Naive thymus-derived CD4-positive, alpha-beta T cell (primary cell): ENCODE measurements around the gene NOVA1. TPM values are rescaled to one million over a fixed set of nuclear protein-coding genes. Genes with fewer than 3 reads are reported as not detected.

Source experiments
- ATAC-seq: fragments of 150-1000 bp; cut with Tn5 transposase; 2 replicates; pipeline ENCODE4 v1.10.0; 2021; ENCODE audit warnings: mild to moderate bottlenecking, moderate library complexity
- CTCF ChIA-PET: fragments of 350-600 bp; sonication (Branson Sonifier 250); formaldehyde crosslinking; loops from one replicate; lab custom pipeline; 2021; ENCODE audit warnings: antibody characterized with exemption; lab: Charles Lee
- POLR2A ChIA-PET: fragments of 350-600 bp; sonication (Branson Sonifier 250); formaldehyde crosslinking; loops from one replicate; lab custom pipeline; 2021; ENCODE audit warnings: antibody characterized with exemption, inconsistent platforms; lab: Charles Lee
- DNase-seq, 9 donors: peaks; one replicate each; pipeline versions ENCODE4 v3.0.0 to v3.0.0-alpha.2; 2020 to 2022; ENCODE audit warnings: mixed read lengths in 1 of 9
- H3K27ac ChIP-seq: one replicate; pipeline ENCODE4 v1.7.0; 2013; ENCODE audit warnings: mild to moderate bottlenecking, low read depth, low read length, moderate library complexity
- H3K27me3 ChIP-seq, 2 donors: one replicate each; pipeline ENCODE4 v1.7.0; 2013; ENCODE audit warnings: low read length in 2 of 2, mild to moderate bottlenecking in 2 of 2, moderate library complexity in 2 of 2; ENCODE audit not compliant: control insufficient read depth in 2 of 2, insufficient read depth in 2 of 2
- H3K36me3 ChIP-seq, 3 experiments: 1 replicate in 2 of 3; 2 replicates in 1 of 3; pipeline ENCODE4 v1.7.0; 2013; ENCODE audit warnings: low read length in 3 of 3, mild to moderate bottlenecking in 3 of 3, moderate library complexity in 1 of 3; ENCODE audit not compliant: insufficient read depth in 3 of 3, control insufficient read depth in 2 of 3
- H3K4me1 ChIP-seq, 2 donors: one replicate each; pipeline ENCODE4 v1.7.0; 2013; ENCODE audit warnings: low read length in 2 of 2, mild to moderate bottlenecking in 2 of 2, moderate library complexity in 1 of 2; ENCODE audit not compliant: control insufficient read depth in 2 of 2, insufficient read depth in 2 of 2
- H3K4me3 ChIP-seq: 2 replicates; pipeline ENCODE4 v1.7.0; 2013; ENCODE audit warnings: mild to moderate bottlenecking, low read length
- H3K9me3 ChIP-seq, 3 experiments: 1 replicate in 2 of 3; 2 replicates in 1 of 3; pipeline ENCODE4 v1.7.0; 2013; ENCODE audit warnings: low read length in 3 of 3; ENCODE audit not compliant: control insufficient read depth in 2 of 3
- H3K27ac Mint-ChIP-seq, 9 donors: one replicate each; pipeline ENCODE4 v1.8.0; 2020 to 2022; ENCODE audit warnings: mixed read lengths in 9 of 9, mild to moderate bottlenecking in 8 of 9, moderate library complexity in 5 of 9, inconsistent platforms in 2 of 9
- H3K27me3 Mint-ChIP-seq, 5 donors: one replicate each; pipeline ENCODE4 v1.8.0; 2021 to 2022; ENCODE audit warnings: mixed read lengths in 5 of 5, mild to moderate bottlenecking in 1 of 5
- H3K36me3 Mint-ChIP-seq, 5 donors: one replicate each; pipeline ENCODE4 v1.8.0; 2020 to 2022; ENCODE audit warnings: mixed read lengths in 5 of 5, mild to moderate bottlenecking in 3 of 5, inconsistent platforms in 1 of 5
- H3K4me1 Mint-ChIP-seq, 7 donors: one replicate each; pipeline ENCODE4 v1.8.0; 2020 to 2022; ENCODE audit warnings: mixed read lengths in 7 of 7, mild to moderate bottlenecking in 3 of 7, inconsistent platforms in 1 of 7
- H3K4me3 Mint-ChIP-seq, 10 donors: one replicate each; pipeline ENCODE4 v1.8.0; 2020 to 2022; ENCODE audit warnings: mild to moderate bottlenecking in 10 of 10, mixed read lengths in 10 of 10, moderate library complexity in 6 of 10, inconsistent platforms in 2 of 10
- H3K9me3 Mint-ChIP-seq, 11 donors: one replicate each; pipeline ENCODE4 v1.8.0; 2020 to 2022; ENCODE audit warnings: mixed read lengths in 11 of 11, mild to moderate bottlenecking in 4 of 11, inconsistent platforms in 1 of 11, moderate library complexity in 1 of 11
- intact Hi-C, 2 donors: fragments of 100-400 bp; cut with micrococcal nuclease; formaldehyde crosslinking; loops; one replicate each; pipeline ENCODE4 v1.15.1; 2023
- polyA plus RNA-seq, 2 donors: library from polyadenylated mRNA; unstranded; fragments of 300-500 nt; fragmentation: Illumina TruSeq; gene quantifications; one replicate each; pipeline ENCODE4 v1.2.3, GENCODE V29; 2021
- total RNA-seq, 6 experiments: library from RNA in 5 of 6; stranded (reverse) in 5 of 6; gene quantifications; 1 replicate in 5 of 6; 2 replicates in 1 of 6; pipeline ENCODE4 v1.2.3 and lab custom pipeline; 2021 to 2026

The NOVA1 gene
- total and polyA plus RNA-seq, 7 experiments from 2014 or later = 0.24 to 0.37 TPM; not detected in 5

DNA sequence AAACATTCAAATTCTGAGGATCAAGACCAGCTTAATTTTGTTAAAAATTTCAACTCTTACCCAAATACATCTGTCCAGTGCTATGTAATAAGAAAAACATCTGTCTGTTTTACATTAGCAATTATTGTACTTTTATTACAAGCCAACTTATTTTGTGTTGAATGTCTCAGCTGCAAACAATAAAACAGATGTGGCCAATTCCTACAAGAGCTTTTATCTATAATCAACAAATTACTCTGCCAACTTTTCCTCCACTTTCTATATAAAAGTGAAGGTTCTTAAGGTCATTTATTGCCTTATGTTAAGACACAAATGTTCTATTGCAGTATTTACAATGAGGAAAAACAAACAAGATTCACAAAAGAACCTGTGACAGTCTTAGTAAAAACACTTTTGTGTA is 72.7 kb downstream of the NOVA1 start:
- CTCF ChIA-PET = no interaction called here
- no peaks in the 10 kb centered on the region for H3K27me3 Mint-ChIP-seq
- ATAC-seq (no peak), DNase-seq (no peak)
- no peak overlapping the region for H3K27ac Mint-ChIP-seq
- no peak overlapping the region for H3K27ac ChIP-seq
- no peaks in the 10 kb centered on the region for H3K36me3 Mint-ChIP-seq
- POLR2A ChIA-PET = no interaction called here
- H3K4me3 Mint-ChIP-seq = no peak overlapping the region
- H3K4me1 ChIP-seq = no peaks in the 10 kb centered on the region
- intact Hi-C loops = no loop called here
- H3K4me3 ChIP-seq = no peak overlapping the region
- H3K27me3 ChIP-seq = no peaks in the 10 kb centered on the region
- H3K9me3 Mint-ChIP-seq = peaks cover 0 to 14% (median 3%) of the 10 kb centered on the region in 11 donors
- H3K9me3 ChIP-seq = no peaks in the 10 kb centered on the region
- no peaks in the 10 kb centered on the region for H3K36me3 ChIP-seq
- H3K4me1 Mint-ChIP-seq = no peaks in the 10 kb centered on the region

DNA sequence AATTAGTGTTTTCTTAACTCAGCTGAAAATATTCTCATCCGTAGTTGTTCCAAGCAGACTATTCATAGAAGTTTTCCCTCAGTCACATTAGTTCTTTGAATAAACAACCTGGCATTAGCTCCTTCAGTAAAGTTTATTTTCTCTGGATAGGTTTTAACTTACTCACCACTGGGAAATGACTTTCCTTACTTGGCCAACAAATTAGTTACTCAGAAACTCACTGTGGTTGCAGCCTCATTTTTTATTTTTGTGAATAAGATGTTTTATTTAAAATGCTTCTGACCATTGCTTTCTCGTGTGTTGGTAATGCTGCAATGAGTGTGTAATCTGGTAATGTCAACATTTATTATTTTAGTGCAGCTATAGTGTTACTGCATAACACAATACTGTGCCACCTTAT is 74.9 kb downstream of the NOVA1 start:
- Mint-ChIP-seq H3K4me3 (no peak overlapping the region), H3K9me3 (peaks cover 0 to 14% (median 3%) of the 10 kb centered on the region in 11 donors), H3K27ac (no peak overlapping the region), H3K27me3 (no peaks in the 10 kb centered on the region), H3K36me3 (no peaks in the 10 kb centered on the region), H3K4me1 (no peaks in the 10 kb centered on the region)
- no peak for DNase-seq
- Histone ChIP-seq H3K27me3 (no peaks in the 10 kb centered on the region), H3K27ac (no peak overlapping the region), H3K36me3 (no peaks in the 10 kb centered on the region), H3K4me1 (no peaks in the 10 kb centered on the region), H3K4me3 (no peak overlapping the region), H3K9me3 (no peaks in the 10 kb centered on the region)
- ChIA-PET POLR2A (no interaction called here), CTCF (no interaction called here)
- ATAC-seq = no peak
- intact Hi-C loops = no loop called here

- Mint-ChIP-seq H3K4me1 (no peaks in the 10 kb centered on the region), H3K9me3 (peaks cover 0 to 3% (median 0%) of the 10 kb centered on the region in 11 donors), H3K27me3 (no peaks in the 10 kb centered on the region), H3K4me3 (no peak overlapping the region), H3K36me3 (no peaks in the 10 kb centered on the region), H3K27ac (no peak overlapping the region)
- Histone ChIP-seq H3K36me3 (no peaks in the 10 kb centered on the region), H3K9me3 (no peaks in the 10 kb centered on the region), H3K4me3 (no peak overlapping the region), H3K27ac (no peak overlapping the region), H3K4me1 (no peaks in the 10 kb centered on the region), H3K27me3 (no peaks in the 10 kb centered on the region)
- ATAC-seq (no peak), DNase-seq (no peak)
- intact Hi-C loops = no loop called here
- POLR2A ChIA-PET = no interaction called here
- CTCF ChIA-PET = no interaction called here
Measured at GRCh38 chr14:26517771-26518170, 80.1 kb downstream of the NOVA1 start.

DNA sequence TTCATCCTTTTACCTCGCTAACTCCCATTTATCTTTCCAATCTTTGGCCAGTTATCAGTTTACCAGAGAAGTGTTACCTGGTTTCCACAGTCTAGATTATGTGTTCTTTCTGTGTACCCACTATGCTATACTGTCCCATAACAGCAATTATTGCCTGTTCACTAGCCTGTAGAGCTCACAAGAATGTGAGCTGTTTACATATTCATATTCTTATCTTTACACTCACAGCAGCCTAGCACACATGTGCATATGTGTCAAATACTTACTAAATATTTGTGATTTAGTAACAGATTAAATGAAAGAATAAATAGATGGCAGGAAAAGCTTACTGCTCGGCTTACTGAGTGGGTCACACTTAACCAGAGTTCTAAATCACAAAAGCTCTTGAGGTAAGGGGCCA is 97.8 kb downstream of the NOVA1 start:
- Histone ChIP-seq H3K36me3 (no peaks in the 10 kb centered on the region), H3K27ac (no peak overlapping the region), H3K9me3 (no peaks in the 10 kb centered on the region), H3K27me3 (no peaks in the 10 kb centered on the region), H3K4me1 (no peaks in the 10 kb centered on the region), H3K4me3 (no peak overlapping the region)
- H3K4me1 Mint-ChIP-seq = no peaks in the 10 kb centered on the region
- H3K27me3 Mint-ChIP-seq = no peaks in the 10 kb centered on the region
- DNase-seq (no peak), ATAC-seq (no peak)
- H3K36me3 Mint-ChIP-seq = no peaks in the 10 kb centered on the region
- H3K9me3 Mint-ChIP-seq = peaks cover 0 to 13% (median 1%) of the 10 kb centered on the region in 11 donors
- ChIA-PET POLR2A (no interaction called here), CTCF (no interaction called here)
- no peak overlapping the region for H3K27ac Mint-ChIP-seq
- no peak overlapping the region for H3K4me3 Mint-ChIP-seq
- intact Hi-C loops = no loop called here

GRCh38 chr14:26499546-26499945 is 98.3 kb downstream of the NOVA1 start:
- no peak overlapping the region for H3K4me3 ChIP-seq
- Mint-ChIP-seq H3K27ac (no peak overlapping the region), H3K27me3 (no peaks in the 10 kb centered on the region), H3K4me3 (no peak overlapping the region), H3K4me1 (no peaks in the 10 kb centered on the region), H3K9me3 (peaks cover 0 to 13% (median 1%) of the 10 kb centered on the region in 11 donors), H3K36me3 (no peaks in the 10 kb centered on the region)
- DNase-seq (no peak), ATAC-seq (no peak)
- CTCF ChIA-PET = no interaction called here
- POLR2A ChIA-PET = no interaction called here
- intact Hi-C loops = no loop called here
- H3K9me3 ChIP-seq = no peaks in the 10 kb centered on the region
- H3K4me1 ChIP-seq = no peaks in the 10 kb centered on the region
- no peak overlapping the region for H3K27ac ChIP-seq
- H3K27me3 ChIP-seq = no peaks in the 10 kb centered on the region
- no peaks in the 10 kb centered on the region for H3K36me3 ChIP-seq

- ATAC-seq = no peak
- no peak overlapping the region for H3K27ac ChIP-seq
- no peaks in the 10 kb centered on the region for H3K36me3 ChIP-seq
- Mint-ChIP-seq H3K4me3 (no peak overlapping the region), H3K27ac (no peak overlapping the region), H3K36me3 (peaks cover 0 to 4% (median 0%) of the 10 kb centered on the region in 5 donors), H3K4me1 (no peaks in the 10 kb centered on the region), H3K9me3 (peaks cover 3 to 19% (median 11%) of the 10 kb centered on the region in 11 donors), H3K27me3 (no peaks in the 10 kb centered on the region)
- H3K4me3 ChIP-seq = no peak overlapping the region
- H3K27me3 ChIP-seq = no peaks in the 10 kb centered on the region
- ChIA-PET POLR2A (no interaction called here), CTCF (no interaction called here)
- H3K9me3 ChIP-seq = no peaks in the 10 kb centered on the region
- intact Hi-C loops = no loop called here
- no peak for DNase-seq
- no peaks in the 10 kb centered on the region for H3K4me1 ChIP-seq
Measured at GRCh38 chr14:26486922-26487321, 110.9 kb downstream of the NOVA1 start.

- intact Hi-C loops = no loop called here
- Mint-ChIP-seq H3K27me3 (no peaks in the 10 kb centered on the region), H3K4me3 (no peak overlapping the region), H3K9me3 (peaks cover 3 to 27% (median 9%) of the 10 kb centered on the region in 11 donors), H3K36me3 (peaks cover 0 to 4% (median 0%) of the 10 kb centered on the region in 5 donors), H3K27ac (no peak overlapping the region), H3K4me1 (no peaks in the 10 kb centered on the region)
- Histone ChIP-seq H3K9me3 (no peaks in the 10 kb centered on the region), H3K4me3 (no peak overlapping the region), H3K36me3 (no peaks in the 10 kb centered on the region), H3K27me3 (no peaks in the 10 kb centered on the region), H3K27ac (no peak overlapping the region), H3K4me1 (no peaks in the 10 kb centered on the region)
- no peak for ATAC-seq
- no peak for DNase-seq
- POLR2A ChIA-PET = no interaction called here
- CTCF ChIA-PET = no interaction called here
Measured at GRCh38 chr14:26484562-26484961, 113.3 kb downstream of the NOVA1 start.
